GM13977 (cell line): ENCODE data around the gene SHISA5.

Experiments used
- DNase-seq: peaks from one replicate; pipeline ENCODE4 v3.0.0; 2012; ENCODE audit warnings: low spot score
- CTCF ChIP-seq: IDR thresholded peaks from 2 replicates; pipeline ENCODE4 v1.5.1; 2012; ENCODE audit warnings: mild to moderate bottlenecking, control low read depth; ENCODE audit not compliant: insufficient read depth; ENCODE audit errors: extremely low read depth, missing control alignments
- in situ Hi-C: fragments of 300-500 bp; cut with MboI; formaldehyde crosslinking; loops from one replicate; pipeline ENCODE4 v1.12.0; 2022; ENCODE audit warnings: low sequenced_read_pairs, low pct_unique_long_range_greater_than_20kb, mixed read lengths, inconsistent platforms; ENCODE audit not compliant: unreplicated experiment

SHISA5 gene

GRCh38 chr3:48432411-48433371 is 71.3 kb downstream of the SHISA5 start:
- in situ Hi-C loops: loop anchor here (10.0 kb wide), 1 partner anchor 238 kb away; no protein-coding TSS in a partner anchor
- peak; percentile 39 for TF ChIP-seq CTCF
- DNase-seq: no peak

DNA sequence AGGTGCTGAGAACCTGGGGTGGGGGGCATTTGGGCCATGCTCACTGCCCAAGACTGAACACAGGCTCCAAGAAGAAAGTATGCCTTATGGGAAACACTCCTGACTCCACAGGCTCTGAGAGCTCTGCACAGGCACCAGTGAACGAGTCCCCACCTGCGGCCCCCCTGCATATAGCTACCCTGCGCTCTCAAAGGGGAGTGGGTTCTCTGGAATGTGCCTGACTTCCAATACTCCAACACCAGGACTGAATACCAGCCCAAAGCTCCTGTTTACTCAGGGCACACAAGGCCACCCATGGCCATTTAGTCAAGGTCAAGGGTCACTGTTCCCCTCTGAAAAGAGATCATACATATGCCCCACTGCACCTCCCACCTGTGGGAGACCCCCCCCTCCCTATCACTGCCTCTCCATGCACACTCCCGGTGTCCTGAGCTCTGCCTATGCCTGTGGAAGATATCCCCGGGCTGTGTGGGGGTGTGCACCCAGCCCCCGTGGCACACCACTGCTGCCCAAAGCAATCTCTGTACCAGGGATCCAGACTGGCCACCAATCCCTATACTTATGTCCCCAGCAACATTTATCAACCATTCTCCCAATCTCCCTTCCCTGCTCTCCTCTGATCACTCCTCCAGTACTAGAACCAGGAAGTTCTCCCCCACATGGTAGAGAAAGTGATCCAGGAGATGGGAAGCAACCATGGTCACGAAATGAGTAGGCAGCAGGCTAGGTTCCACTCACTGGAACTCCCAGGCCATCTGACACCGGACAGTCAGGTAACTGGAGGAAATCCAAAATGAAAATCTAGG is 72.5 kb downstream of the SHISA5 start:
- DNase-seq: no peak
- in situ Hi-C loops: loop anchor here (10.0 kb wide), 1 partner anchor 237 kb away; no protein-coding TSS in a partner anchor
- TF ChIP-seq CTCF: no peak

GRCh38 chr3:48430708-48431101 is 73.3 kb downstream of the SHISA5 start:
- in situ Hi-C loops: loop anchor here (10.0 kb wide), 1 partner anchor 236 kb away; no protein-coding TSS in a partner anchor
- no peak for TF ChIP-seq CTCF

GRCh38 chr3:48429960-48430707 is 73.8 kb downstream of the SHISA5 start, which contains the start of gene PLXNB1:
Gene PLXNB1 (minus strand): TSS chr3:48430086. CDS start chr3:48424611, 5,475 bp downstream.
- DNase-seq: no peak
- in situ Hi-C loops: loop anchor here (10.0 kb wide), 1 partner anchor 235 kb away; no protein-coding TSS in a partner anchor
- no peak for TF ChIP-seq CTCF

More at GRCh38 chr3:48430708-48431101, 73.3 kb downstream of the SHISA5 start:
- DNase-seq: no peak

DNA sequence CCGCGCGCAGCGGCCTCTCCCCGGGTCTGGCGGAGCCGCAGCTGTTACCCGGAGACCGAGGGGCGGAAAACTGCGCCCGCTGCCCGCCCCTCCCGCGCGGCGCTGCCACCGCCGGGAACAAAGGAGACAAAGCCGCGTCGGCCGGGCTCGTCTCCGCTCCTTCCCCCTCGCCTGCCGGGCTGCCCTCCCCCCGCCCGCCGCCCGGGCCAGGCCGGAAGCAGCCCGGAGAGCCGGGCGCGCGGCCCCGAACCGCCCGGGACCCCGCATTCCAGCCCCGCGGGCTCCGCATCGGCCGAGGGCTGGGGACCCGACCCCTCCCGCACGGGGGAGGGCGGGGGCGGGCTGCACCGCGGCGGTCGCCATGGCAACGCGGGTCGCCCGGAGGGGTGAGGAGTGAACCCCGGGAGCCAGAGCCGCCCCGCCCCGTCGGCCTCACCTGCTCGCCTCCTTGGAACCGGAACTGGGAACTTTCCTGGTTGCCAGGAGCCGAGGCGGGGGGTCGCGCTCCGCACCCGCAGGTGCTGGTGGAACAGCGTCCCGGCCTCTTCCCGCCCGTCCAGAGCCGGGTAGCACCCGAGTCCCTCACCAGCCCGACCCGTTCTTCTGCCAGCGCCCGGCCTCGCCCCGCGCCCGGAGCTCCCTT is 74.5 kb downstream of the SHISA5 start:
- in situ Hi-C loops: no loop called here
- peak; percentile 88 for DNase-seq
- no peak for TF ChIP-seq CTCF
